HG03457 (cell line): ENCODE results near the gene TRIM7.

Experiments
- ATAC-seq: cut with Tn5 transposase; IDR thresholded peaks from one replicate; pipeline ENCODE4 v1.9.1; 2021; ENCODE audit warnings: moderate number of reproducible peaks; ENCODE audit not compliant: unreplicated experiment

TRIM7 gene

DNA sequence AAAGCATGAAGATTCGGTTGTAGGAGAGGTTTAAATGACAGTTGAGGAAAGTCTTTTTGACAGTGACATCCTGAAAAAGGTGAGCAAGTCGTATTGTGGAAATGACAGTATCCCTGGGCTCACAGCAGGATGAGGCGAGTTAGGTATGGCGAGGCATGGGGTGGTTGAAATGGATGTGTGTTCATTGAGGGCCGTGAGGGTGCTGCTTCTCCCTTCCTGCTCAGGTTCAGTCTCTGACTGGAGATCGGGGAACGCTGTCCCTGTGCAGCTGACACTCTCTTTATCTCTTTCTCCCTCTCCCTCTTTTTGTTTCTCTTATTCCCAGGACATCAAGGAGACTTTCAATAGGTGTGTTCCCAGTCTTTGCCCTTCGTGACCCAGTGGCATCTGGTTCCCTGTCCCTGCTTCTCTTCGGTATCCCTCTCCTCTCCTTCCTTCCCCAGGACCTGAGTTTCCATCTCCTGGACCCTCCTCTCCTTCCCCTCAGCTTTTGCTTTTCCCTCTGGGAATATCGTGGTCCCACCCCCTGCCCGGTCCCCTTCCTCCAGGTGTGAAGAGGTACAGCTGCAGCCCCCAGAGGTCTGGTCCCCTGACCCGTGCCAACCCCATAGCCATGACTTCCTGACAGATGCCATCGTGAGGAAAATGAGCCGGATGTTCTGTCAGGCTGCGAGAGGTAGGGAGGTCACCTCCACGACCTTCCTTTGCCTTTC, 28.2 kb upstream of the TRIM7 start:
- ATAC-seq: no peak

- ATAC-seq: no peak
Measured at GRCh38 chr5:181232593-181232992, 27.6 kb upstream of the TRIM7 start.

- ATAC-seq: no peak
Measured at GRCh38 chr5:181231432-181231831, 26.4 kb upstream of the TRIM7 start.

DNA sequence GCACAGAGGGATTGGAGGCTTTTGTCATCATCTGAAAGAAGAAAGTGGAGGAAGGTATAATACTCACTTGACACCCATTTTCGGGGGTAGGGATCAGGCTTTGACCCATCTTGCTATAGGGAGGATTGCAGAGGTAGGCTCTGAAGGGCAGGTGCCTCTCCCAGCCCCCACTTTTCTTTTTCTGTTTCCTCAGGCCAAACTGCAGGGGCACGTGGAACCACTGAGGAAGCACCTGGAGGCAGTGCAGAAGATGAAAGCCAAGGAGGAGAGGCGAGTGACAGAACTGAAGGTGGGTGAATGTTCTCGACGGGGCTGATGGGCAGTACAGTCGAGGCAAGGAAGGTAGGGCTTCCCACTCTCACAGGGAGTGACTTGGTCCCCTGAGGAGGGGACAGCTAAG, 25.6 kb upstream of the TRIM7 start:
- no peak for ATAC-seq

- ATAC-seq: no peak
Measured at GRCh38 chr5:181229996-181230395, 25.0 kb upstream of the TRIM7 start.

DNA sequence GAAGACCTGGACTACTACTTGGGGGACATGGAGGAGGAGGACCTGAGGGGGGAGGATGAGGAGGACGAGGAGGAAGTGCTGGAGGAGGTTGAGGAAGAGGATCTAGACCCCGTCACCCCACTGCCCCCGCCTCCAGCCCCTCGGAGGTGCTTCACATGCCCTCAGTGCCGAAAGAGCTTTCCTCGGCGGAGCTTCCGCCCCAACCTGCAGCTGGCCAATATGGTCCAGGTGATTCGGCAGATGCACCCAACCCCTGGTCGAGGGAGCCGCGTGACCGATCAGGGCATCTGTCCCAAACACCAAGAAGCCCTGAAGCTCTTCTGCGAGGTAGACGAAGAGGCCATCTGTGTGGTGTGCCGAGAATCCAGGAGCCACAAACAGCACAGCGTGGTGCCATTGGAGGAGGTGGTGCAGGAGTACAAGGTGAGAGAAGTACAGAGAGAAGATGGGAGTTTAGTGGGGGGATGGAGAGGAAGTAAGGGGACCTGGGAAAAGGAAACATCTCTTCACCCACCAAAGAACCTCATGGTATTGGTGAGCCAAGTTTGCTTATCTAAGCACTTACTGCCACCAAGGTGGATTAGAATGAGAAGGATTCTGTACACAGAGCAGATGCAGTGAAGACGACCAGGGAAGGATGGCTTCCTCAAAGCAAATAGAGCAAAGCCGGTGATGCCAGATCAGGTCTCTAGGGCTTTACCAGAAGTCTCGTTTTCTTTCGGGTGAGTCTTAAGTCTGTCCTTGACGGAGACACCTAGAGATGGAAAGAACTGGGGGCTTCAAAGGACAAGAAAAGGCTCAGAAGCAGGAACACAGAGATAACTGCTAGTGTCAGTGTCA, 19.6 kb upstream of the TRIM7 start:
- ATAC-seq: no peak

DNA sequence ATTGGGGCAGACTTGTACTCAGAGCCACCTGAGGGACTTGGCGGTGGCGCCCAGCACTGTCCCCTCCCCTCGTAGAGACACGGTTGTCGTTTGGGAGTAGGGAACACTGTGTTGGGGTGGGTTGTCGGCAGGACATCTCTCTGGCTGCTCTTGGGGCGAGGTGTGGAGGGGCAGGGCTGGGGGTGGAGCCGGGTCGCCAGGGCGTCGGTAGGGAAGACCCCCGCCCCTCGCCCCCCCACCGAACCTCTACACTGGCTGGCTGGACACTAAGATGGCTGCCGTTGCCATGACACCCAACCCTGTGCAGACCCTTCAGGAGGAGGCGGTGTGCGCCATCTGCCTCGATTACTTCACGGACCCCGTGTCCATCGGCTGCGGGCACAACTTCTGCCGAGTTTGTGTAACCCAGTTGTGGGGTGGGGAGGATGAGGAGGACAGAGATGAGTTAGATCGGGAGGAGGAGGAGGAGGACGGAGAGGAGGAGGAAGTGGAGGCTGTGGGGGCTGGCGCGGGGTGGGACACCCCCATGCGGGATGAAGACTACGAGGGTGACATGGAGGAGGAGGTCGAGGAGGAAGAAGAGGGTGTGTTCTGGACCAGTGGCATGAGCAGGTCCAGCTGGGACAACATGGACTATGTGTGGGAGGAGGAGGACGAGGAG, 18.9 kb upstream of the TRIM7 start:
- no peak for ATAC-seq

- peak; percentile 43 for ATAC-seq
Measured at GRCh38 chr5:181223058-181223728, 18.2 kb upstream of the TRIM7 start, which contains the start of gene TRIM41. TRIM41 (plus strand) TSS chr5:181223281; CDS start chr5:181224000, 719 bp downstream.

DNA sequence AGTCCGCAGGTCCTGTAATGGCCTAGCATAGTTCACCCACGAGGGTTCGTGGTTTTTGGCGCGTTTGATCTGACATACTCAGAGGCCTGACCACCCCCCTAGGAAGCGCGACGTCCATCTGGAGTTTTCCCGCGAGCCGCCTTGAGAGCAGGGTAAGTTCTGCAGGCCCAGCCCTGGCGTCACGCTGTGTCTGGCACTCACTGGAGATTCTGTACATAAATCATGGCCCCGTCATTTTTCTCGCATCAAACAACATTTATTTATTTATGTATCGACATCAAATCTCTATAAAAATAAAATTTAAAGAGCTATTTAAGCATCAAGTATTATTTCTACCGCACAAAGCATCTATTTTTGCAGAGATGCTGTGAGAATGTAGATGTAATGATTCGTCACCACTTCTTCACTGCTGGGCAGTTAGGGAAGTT, 17.6 kb upstream of the TRIM7 start:
- ATAC-seq: no peak

DNA sequence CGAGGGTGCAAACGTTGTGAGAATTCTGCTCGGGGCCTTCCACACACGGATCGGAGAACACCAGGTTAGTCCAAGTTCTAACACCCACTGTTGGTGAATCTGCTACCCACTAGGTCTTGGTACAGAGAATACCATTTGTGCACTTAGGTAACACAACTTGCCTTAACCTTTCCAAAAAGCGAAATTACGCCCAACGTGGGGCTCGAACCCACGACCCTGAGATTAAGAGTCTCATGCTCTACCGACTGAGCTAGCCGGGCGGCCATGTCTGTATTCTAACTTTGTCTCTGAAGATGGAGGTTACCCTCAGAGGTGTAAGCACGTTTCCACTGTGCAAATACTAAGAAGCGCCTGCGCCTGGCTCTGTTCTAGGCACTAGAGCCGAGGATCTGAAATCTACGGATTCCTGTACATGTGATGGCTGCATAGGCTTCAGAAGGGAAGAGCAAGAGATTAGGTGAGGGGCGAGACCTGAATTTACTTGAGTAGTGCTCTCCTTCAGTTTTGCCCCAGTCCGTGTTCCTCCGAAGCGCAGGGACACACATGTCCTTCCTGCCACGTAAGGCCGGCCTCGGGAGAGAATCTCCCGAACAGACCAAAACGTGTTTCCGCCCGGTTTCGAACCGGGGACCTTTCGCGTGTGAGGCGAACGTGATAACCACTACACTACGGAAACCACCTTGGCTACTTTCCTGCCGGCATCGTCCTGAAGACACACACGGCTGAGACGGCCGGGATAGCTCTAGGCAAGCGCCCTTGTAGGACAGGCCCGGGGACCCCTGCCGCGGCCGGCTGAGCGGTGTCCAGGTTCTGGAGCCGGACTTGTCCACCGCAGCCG, 17.0 kb upstream of the TRIM7 start:
- peak; percentile 32 for ATAC-seq

DNA sequence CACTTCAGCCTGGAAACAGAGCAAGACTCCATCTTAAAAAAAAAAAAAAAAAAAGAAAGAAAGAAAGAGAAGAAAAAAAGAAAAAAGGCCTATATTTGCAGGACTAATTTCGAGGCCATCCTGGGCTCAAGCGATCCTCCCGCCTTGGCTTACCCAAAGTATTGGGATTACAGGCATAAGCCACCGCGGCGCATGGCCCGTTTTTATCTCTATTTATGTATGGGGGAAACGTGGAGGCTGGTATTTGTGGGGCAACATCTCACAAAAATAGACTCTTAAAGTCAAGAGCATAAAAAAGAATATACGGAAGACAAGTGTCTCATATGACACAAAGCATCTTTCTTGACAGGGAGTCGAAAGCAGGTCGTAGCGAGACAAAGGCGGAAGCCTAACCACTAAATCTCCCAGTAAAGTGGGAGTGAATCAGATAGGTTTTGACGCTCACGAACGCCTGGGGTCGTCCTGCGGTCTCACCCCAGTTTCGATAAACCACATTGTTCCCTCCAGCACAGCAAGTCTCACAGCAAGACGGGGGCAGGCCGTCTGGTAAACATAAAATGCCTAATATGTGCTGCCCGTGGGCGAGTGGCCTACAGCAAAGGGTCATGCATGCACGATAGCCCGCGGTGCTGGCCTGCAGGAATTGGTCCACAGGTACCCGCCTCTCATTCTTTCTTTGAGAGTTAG, 16.3 kb upstream of the TRIM7 start:
- no peak for ATAC-seq

GRCh38 chr5:181220178-181220515, 15.2 kb upstream of the TRIM7 start:
- no peak for ATAC-seq

DNA sequence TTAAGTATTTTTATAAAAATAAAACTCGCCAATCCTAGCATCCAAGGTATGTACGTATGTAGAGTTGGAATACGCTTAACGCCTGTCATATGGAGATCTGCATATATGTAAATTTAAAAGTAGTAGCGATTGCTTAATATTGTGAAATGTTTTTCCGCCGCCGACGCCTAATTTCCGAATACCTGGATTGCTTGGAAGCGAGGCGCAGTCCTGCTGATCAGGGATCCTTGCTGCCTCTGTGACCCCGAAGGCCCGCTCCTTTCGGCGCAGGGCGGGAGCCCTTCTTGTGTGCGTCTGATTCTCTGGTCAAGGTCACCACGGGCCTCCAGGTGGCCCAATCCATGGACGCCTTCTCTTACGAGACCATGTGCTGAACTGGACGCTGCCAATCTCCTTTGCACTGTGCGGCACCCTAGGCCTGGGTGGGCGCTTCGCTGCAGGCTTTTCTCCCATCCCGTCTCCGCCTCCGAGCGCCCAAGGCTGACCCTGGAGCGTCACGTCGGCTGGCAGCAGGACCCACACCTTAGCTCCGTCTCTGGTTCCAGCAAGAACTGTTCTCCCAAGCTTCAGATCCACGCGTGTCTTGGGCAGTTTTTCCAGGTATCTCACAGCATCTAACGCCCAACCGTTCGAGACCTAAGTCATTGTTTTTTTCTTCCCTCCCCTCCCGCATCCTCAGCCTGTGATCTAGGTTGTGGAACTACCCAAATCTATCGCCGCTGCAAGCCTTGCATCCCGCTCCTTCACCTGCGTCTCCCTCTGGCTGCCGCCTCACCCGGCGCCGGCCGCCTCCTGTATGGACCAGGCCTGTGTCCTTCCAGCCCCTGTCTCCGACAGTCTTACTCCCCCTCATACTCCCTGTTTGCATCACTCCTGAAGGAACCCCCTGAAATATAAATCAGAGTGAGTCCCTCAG, 14.5 kb upstream of the TRIM7 start:
- no peak for ATAC-seq

DNA sequence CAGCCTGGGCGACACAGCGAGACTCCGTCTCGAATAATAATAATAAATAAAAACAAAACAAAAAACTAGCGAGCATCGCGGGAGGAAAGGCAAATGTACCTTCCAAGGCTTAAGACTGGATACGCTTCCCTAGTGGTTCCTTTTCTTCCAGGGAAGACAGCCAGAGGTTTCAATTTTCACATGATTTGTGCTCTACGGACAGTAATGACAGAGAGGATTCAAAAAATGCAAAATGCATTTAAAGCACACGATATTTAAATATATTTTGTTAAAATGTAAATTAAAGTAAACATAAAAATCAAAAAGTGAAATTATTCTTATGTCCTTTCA, 13.8 kb upstream of the TRIM7 start:
- ATAC-seq: no peak

DNA sequence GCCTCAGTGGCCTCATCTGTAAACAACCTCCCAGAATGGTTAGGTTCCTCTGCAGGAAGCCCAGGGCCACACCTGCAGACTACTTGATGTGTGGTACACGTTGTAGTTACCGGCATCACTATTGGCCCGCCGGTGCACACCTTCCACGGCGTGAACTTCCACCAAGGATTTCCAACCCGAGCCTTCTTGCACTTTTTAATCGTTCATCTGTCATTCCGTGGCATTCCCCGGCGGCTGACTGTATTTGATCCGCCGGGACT, 12.7 kb upstream of the TRIM7 start:
- ATAC-seq: peak; percentile 0

GRCh38 chr5:181217111-181217802, 12.3 kb upstream of the TRIM7 start:
- ATAC-seq: peak; percentile 2

DNA sequence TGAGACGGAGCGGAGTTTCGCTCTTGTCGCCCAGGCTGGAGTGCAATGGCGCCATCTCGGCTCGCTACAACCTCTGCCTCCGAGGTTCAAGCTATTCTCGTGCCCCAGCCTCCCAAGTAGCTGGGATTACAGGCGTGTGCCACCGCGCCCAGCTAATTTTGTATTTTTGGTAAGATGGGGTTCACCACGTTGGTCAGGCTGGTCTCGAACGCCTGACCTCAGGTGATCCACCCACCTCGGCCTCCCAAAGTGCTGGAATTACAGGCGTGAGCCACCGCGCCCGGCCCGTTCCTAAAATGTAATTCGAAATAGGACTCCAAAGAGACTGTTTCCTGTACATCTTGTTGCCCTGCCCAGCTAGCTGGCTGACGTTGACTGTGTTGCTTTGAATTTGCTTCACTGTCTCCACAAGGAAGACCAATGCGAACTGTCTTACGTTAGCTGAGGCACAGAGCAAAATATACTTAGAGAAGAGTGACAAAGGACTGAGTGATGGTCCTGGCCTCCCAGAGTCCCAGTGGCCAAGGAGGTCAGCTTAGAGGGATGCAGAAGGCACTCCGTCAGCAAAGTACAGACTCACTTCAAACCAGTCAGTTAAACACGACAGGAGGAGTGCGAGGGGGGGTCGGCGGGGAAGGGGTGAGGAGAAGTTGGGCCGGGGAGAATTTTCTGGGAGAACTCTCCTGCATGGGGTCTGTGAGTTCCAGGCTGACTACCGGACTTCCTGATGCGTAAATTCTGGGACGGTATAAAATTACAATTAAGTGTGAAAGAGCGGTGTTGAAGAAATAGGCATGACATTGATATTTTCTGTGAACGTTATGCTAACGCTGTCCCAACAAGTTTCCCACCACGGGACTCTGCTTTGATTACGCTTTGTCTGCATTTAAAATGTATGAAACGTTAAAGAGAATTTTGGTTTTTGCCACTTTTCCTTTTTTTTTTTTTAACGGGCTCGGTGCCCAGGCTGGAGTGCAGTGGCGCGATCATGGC, 11.3 kb upstream of the TRIM7 start:
- no peak for ATAC-seq
